GM12878 (cell line): ENCODE measurements around the gene NAV2. TPM values are rescaled to one million over a fixed set of nuclear protein-coding genes. Genes with fewer than 3 reads are reported as not detected.

ENCODE experiments used
- ATAC-seq: fragments of 200-7000 bp; cut with Tn5 transposase; 3 replicates; pipeline ENCODE4 v1.9.1; 2020; ENCODE audit warnings: mild to moderate bottlenecking, moderate library complexity
- BruUV-seq: library from RNA; stranded (reverse); fragments of 400-500 nt; replicated peaks from 2 replicates; lab custom pipeline; 2021; lab: Mats Ljungman, UMichigan
- CTCF ChIA-PET: fragments of 300-600 bp; sonication (Branson Sonifier 250); formaldehyde crosslinking; extraction: SDS; loops from one replicate; lab custom pipeline; 2021; ENCODE audit warnings: inconsistent platforms; lab: Yijun Ruan, JAX
- POLR2A ChIA-PET: fragments of 350-600 bp; formaldehyde crosslinking; extraction: SDS; loops from one replicate; lab custom pipeline; 2021; ENCODE audit warnings: inconsistent platforms; lab: Charles Lee
- RAD21 ChIA-PET: fragments of 300-600 bp; sonication (Branson Sonifier 250); formaldehyde crosslinking; loops from one replicate; lab custom pipeline; 2023; ENCODE audit warnings: antibody characterized with exemption; ENCODE audit not compliant: unreplicated experiment; lab: Charles Lee
- SMC1A ChIA-PET: fragments of 300-600 bp; sonication (Branson Sonifier 250); formaldehyde crosslinking; loops from one replicate; lab custom pipeline; 2023; ENCODE audit not compliant: unreplicated experiment, uncharacterized antibody; lab: Charles Lee
- DNase-seq: peaks from one replicate; pipeline ENCODE4 v3.0.0-alpha.2; 2011; ENCODE audit warnings: low read depth, low spot score
- FAIRE-seq: peaks from 3 replicates; lab custom pipeline; 2011; peaks lifted over from hg19 to GRCh38; lab: Jason Lieb, UNC
- H2AFZ ChIP-seq: 2 replicates; pipeline ENCODE4 v1.6.0; 2011; ENCODE audit warnings: low read depth, low read length, control low read depth; ENCODE audit not compliant: control insufficient read depth
- H3K27ac ChIP-seq: 2 replicates; pipeline ENCODE4 v1.5.1; 2011; ENCODE audit warnings: control low read depth; ENCODE audit not compliant: control insufficient read depth, insufficient read depth
- H3K27me3 ChIP-seq, 2 experiments: replicated peaks in 1 of 2; 2 replicates each; pipeline versions ENCODE4 v1.6.0 to v1.6.1; 2011; ENCODE audit warnings: low read length in 1 of 2; ENCODE audit not compliant: control insufficient read depth in 2 of 2, insufficient read depth in 2 of 2
- H3K36me3 ChIP-seq, 2 experiments: 2 replicates each; pipeline ENCODE4 v1.5.1; 2011; ENCODE audit warnings: low read length in 1 of 2; ENCODE audit not compliant: control insufficient read depth in 2 of 2, insufficient read depth in 2 of 2
- H3K4me1 ChIP-seq: 2 replicates; pipeline ENCODE4 v1.6.1; 2011; ENCODE audit warnings: mild to moderate bottlenecking, low read length, moderate library complexity, mixed read lengths; ENCODE audit not compliant: control insufficient read depth, insufficient read depth
- H3K4me2 ChIP-seq: 2 replicates; pipeline ENCODE4 v1.6.0; 2011; ENCODE audit warnings: control low read depth; ENCODE audit not compliant: control insufficient read depth, insufficient read depth
- H3K4me3 ChIP-seq: fragments of 200-600 bp; sonication (generic); 2 replicates; pipeline ENCODE4 v1.5.1; 2016
- H3K79me2 ChIP-seq: 2 replicates; pipeline ENCODE4 v1.6.0; 2011; ENCODE audit warnings: low read length; ENCODE audit not compliant: control insufficient read depth, insufficient read depth
- H3K9ac ChIP-seq: 2 replicates; pipeline ENCODE4 v1.8.0; 2011; ENCODE audit warnings: low read length, control low read depth, mixed read lengths; ENCODE audit not compliant: control insufficient read depth, insufficient read depth
- H3K9me3 ChIP-seq: replicated peaks from 3 replicates; pipeline ENCODE4 v1.5.1; 2011; ENCODE audit warnings: mild to moderate bottlenecking, low read length; ENCODE audit not compliant: control insufficient read depth, insufficient read depth
- H4K20me1 ChIP-seq: 2 replicates; pipeline ENCODE4 v1.6.0; 2011; ENCODE audit not compliant: control insufficient read depth, insufficient read depth
- CHD2 ChIP-seq: IDR thresholded peaks from 2 replicates; pipeline ENCODE4 v1.6.1; 2011; ENCODE audit warnings: low read depth, low read length, improper control_type of control experiment, borderline replicate concordance
- ETV6 ChIP-seq, 2 experiments: fragments of 450-650 bp in 1 of 2; IDR thresholded peaks in 1 of 2; conservative IDR thresholded peaks in 1 of 2; 2 replicates each; pipeline ENCODE4 v1.6.1; 2014; ENCODE audit warnings: antibody characterized with exemption in 1 of 2, borderline replicate concordance in 1 of 2, low read depth in 1 of 2, mild to moderate bottlenecking in 1 of 2, moderate library complexity in 1 of 2
- IRF3 ChIP-seq: fragments of 450-650 bp; IDR thresholded peaks from 2 replicates; pipeline ENCODE4 v1.6.1; 2014; ENCODE audit warnings: mild to moderate bottlenecking
- IRF4 ChIP-seq: IDR thresholded peaks from 2 replicates; pipeline ENCODE4 v1.6.1; 2011; ENCODE audit warnings: low read depth, low read length
- KAT2A ChIP-seq: conservative IDR thresholded peaks from 2 replicates; pipeline ENCODE4 v1.6.1; 2011; ENCODE audit warnings: low read depth, low read length; ENCODE audit not compliant: control insufficient read depth
- MEF2B ChIP-seq: fragments of 450-650 bp; IDR thresholded peaks from 2 replicates; pipeline ENCODE4 v1.6.1; 2018; ENCODE audit warnings: mild to moderate bottlenecking, moderate library complexity; ENCODE audit not compliant: partially characterized antibody, poor library complexity, severe bottlenecking
- MTA2 ChIP-seq: fragments of 450-650 bp; IDR thresholded peaks from 2 replicates; pipeline ENCODE4 v1.6.1; 2016; ENCODE audit warnings: low read depth, mild to moderate bottlenecking, moderate library complexity
- POLR2A ChIP-seq: IDR thresholded peaks from 2 replicates; pipeline ENCODE4 v1.6.1; 2011; ENCODE audit warnings: low read depth, mild to moderate bottlenecking, low read length
- SMAD1 ChIP-seq: fragments of 450-650 bp; IDR thresholded peaks from 2 replicates; pipeline ENCODE4 v1.6.1; 2018; ENCODE audit warnings: mild to moderate bottlenecking, low read depth; ENCODE audit not compliant: partially characterized antibody
- TAF1 ChIP-seq: IDR thresholded peaks from 2 replicates; pipeline ENCODE4 v1.6.1; 2011; ENCODE audit warnings: mild to moderate bottlenecking, low read depth, low read length, borderline replicate concordance
- TARDBP ChIP-seq: IDR thresholded peaks from 2 replicates; pipeline ENCODE4 v1.6.1; 2016; ENCODE audit warnings: borderline replicate concordance
- TCF7 ChIP-seq: IDR thresholded peaks from 2 replicates; pipeline ENCODE4 v1.6.1; 2014; ENCODE audit warnings: antibody characterized with exemption, borderline replicate concordance
- WRNIP1 ChIP-seq: IDR thresholded peaks from 2 replicates; pipeline ENCODE4 v1.6.1; 2011; ENCODE audit warnings: low read depth, low read length, improper control_type of control experiment, borderline replicate concordance
- WGBS: methylation state at CpG from one replicate; pipeline ENCODE4 v1.1.6; 2016; ENCODE audit warnings: low lambda C conversion rate; ENCODE audit not compliant: insufficient replicate concordance, insufficient coverage; ENCODE audit errors: missing lambda C conversion rate; 5-methylcytosine and 5-hydroxymethylcytosine counted together
- in situ Hi-C: fragments of 300-500 bp; cut with MboI; formaldehyde crosslinking; loops from 9 replicates; pipeline ENCODE4 v1.14.3; 2018; ENCODE audit warnings: mixed read lengths
- intact Hi-C: fragments of 100-400 bp; cut with micrococcal nuclease; formaldehyde crosslinking; loops from one replicate; pipeline ENCODE4 v1.14.2; 2022; ENCODE audit not compliant: unreplicated experiment
- polyA plus RNA-seq, 11 experiments: library from polyadenylated mRNA; depleted of rRNA in 4 of 11; unstranded in 6 of 11; stranded (reverse) in 5 of 11; fragments of >200 nt; fragmentation: Nextera tagmentation in 4 of 11; fragmentation: Illumina TruSeq in 1 of 11; extraction: Ambion mirVana in 4 of 11; extraction: Trizol in 1 of 11; gene quantifications; 1 replicate in 1 of 11; 2 replicates in 10 of 11; pipeline versions ENCODE4 v1.2.1 to v1.2.3, GENCODE V29; 2011 to 2016; ENCODE audit warnings: inconsistent platforms in 2 of 11, missing spikeins in 2 of 11, low read depth in 1 of 11
- total RNA-seq, 4 experiments: library from RNA; depleted of rRNA in 3 of 4; stranded (reverse); fragments of >200 nt in 3 of 4; fragmentation: Illumina TruSeq in 1 of 4; extraction: Trizol in 1 of 4; gene quantifications; 2 replicates each; pipeline versions ENCODE4 v1.2.1 to v1.2.3, GENCODE V29; 2013 to 2021

Gene NAV2
- total and polyA plus RNA-seq, 10 of the 15 experiments (the other 5 are each of a cell fraction or from before 2014, with no cell fraction given), result 0.35 to 6.1 (median 1.1) TPM

- no peak overlapping the region for H3K4me3 ChIP-seq
- H3K4me1 ChIP-seq, result peaks cover 12% of the 10 kb centered on the region
- no peak overlapping the region for H2AFZ ChIP-seq
- H3K36me3 ChIP-seq, result no peaks in the 10 kb centered on the region
- ChIA-PET POLR2A (no interaction called here), RAD21 (interaction anchor here (1.3 to 1.8 kb wide), 2 partner anchors 16 to 28 kb away, joined by 6 to 13 read pairs; no protein-coding TSS in a partner anchor), SMC1A (interaction anchor here (1.3 to 2.5 kb wide), 5 partner anchors 17 to 130 kb away, joined by 3 to 15 read pairs (median 7); no protein-coding TSS in a partner anchor), CTCF (interaction anchor here (0.8 to 1.4 kb wide), 5 partner anchors 11 to 148 kb away, joined by 3 to 4 read pairs (median 3); no protein-coding TSS in a partner anchor)
- no peak for ATAC-seq
- intact Hi-C loops, result no loop called here
- WGBS, result 3% methylated on average over 1 of the region's 1 CpG
- TF ChIP-seq MTA2, result no peak
- no peak for TF ChIP-seq ETV6 (conservative IDR thresholded peaks at IDR 0.05 in 1 of 2, IDR thresholded peaks at IDR 0.05 in 1 of 2; ENCODE audit: borderline replicate concordance in 1 of 2, low read depth in 1 of 2)
- TF ChIP-seq POLR2A, result no peak
- no peak for TF ChIP-seq IRF3
- TF ChIP-seq SMAD1, result no peak
- TF ChIP-seq WRNIP1, result no peak
- no peak for TF ChIP-seq MEF2B
- no peak for TF ChIP-seq TCF7
- TF ChIP-seq IRF4, result no peak
- TF ChIP-seq TARDBP, result no peak
- TF ChIP-seq CHD2, result no peak
- TF ChIP-seq KAT2A, result no peak
- TF ChIP-seq TAF1, result no peak
- no peaks in the 10 kb centered on the region for H4K20me1 ChIP-seq
- H3K27me3 ChIP-seq, result no peaks in the 10 kb centered on the region
- H3K27ac ChIP-seq, result no peak overlapping the region
- no peak overlapping the region for H3K4me2 ChIP-seq
- no peak overlapping the region for H3K9ac ChIP-seq
- in situ Hi-C loops, result no loop called here
- H3K9me3 ChIP-seq, result no peaks in the 10 kb centered on the region
- DNase-seq, result no peak
- H3K79me2 ChIP-seq, result no peaks in the 10 kb centered on the region
- BruUV-seq, result no TSS peak
- FAIRE-seq, result no peak
These were observed 267.8 kb downstream of the NAV2 start for GRCh38 chr11:19980388-19980787.
